GM12865 (cell line): Measurements from ENCODE around the gene HMGN3.

ENCODE experiments used
- DNase-seq: peaks from one replicate; pipeline ENCODE4 v3.0.0; 2010; ENCODE audit warnings: low read depth
- H3K4me3 ChIP-seq: 2 replicates; pipeline ENCODE4 v1.5.1; 2011; ENCODE audit warnings: mild to moderate bottlenecking, low read depth, low read length, control low read depth
- CTCF ChIP-seq: IDR thresholded peaks from 2 replicates; pipeline ENCODE4 v1.5.1; 2011; ENCODE audit warnings: low read length, control low read depth, low read depth, inconsistent platforms; ENCODE audit not compliant: insufficient read depth; ENCODE audit errors: missing control alignments

HMGN3 gene

GRCh38 chr6:79246891-79247290 lies 12.4 kb upstream of the HMGN3 start:
- no peak for TF ChIP-seq CTCF

GRCh38 chr6:79241228-79241627 lies 6.7 kb upstream of the HMGN3 start:
- no peak for TF ChIP-seq CTCF
- H3K4me3 ChIP-seq, result no peak overlapping the region
- no peak for DNase-seq

More at GRCh38 chr6:79246891-79247290, 12.4 kb upstream of the HMGN3 start:
- no peak overlapping the region for H3K4me3 ChIP-seq
- peak; percentile 56 for DNase-seq

- no peak for DNase-seq
- H3K4me3 ChIP-seq, result no peak overlapping the region
- no peak for TF ChIP-seq CTCF
Observed at GRCh38 chr6:79240509-79240908, 6.0 kb upstream of the HMGN3 start.

DNA sequence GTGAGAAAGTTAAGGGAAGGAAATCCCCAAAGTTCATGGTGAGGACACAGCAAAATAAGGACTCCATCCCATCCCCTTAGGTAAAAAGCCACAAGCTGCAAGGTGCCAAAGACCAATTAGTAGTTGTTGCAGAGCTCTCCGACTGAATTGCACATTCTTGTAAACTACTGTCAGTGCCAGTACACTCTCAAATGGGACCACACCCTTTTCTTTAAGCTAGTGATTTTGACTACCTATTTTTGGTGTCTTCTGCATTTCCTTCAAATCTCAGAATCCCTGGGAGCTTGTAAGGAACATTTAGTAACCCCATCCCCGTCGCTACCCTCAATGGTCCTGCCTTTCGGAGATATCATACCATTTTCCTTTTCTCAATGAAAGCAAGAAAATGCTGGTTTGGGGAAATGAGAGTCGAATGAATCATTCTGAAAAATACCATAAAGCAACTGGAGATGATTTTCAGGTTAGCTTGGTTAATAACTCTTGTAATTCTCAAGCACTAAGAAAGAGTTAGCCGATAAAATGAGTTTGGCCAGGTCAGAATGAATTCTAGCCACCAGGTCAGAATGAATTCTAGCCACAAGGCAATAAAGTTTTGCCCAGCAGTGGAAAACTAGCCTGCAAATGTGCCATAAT lies 5.2 kb upstream of the HMGN3 start:
- no peak for TF ChIP-seq CTCF
- H3K4me3 ChIP-seq, result no peak overlapping the region
- peak; percentile 30 for DNase-seq

- DNase-seq, result no peak
- TF ChIP-seq CTCF, result no peak
- H3K4me3 ChIP-seq, result no peak overlapping the region
Observed at GRCh38 chr6:79238919-79239318, 4.4 kb upstream of the HMGN3 start.

- H3K4me3 ChIP-seq, result no peak overlapping the region
- no peak for TF ChIP-seq CTCF
- DNase-seq, result no peak
Observed at GRCh38 chr6:79236711-79237110, 2.2 kb upstream of the HMGN3 start.

GRCh38 chr6:79233611-79234149 lies 802 bp downstream of the HMGN3 start:
- H3K4me3 ChIP-seq, result peak overlapping the region; percentile 84
- TF ChIP-seq CTCF, result peak; percentile 29

More at GRCh38 chr6:79233611-79234149, 802 bp downstream of the HMGN3 start:
- DNase-seq, result peak; percentile 91
